Panc1 (cell line): ENCODE data around the gene RFX1. TPM values are rescaled to one million over a fixed set of nuclear protein-coding genes. Genes with fewer than 3 reads are reported as not detected.

Source experiments
- ATAC-seq: fragments of 200-7000 bp; cut with Tn5 transposase; 2 replicates; pipeline ENCODE4 v1.9.1; 2020; ENCODE audit warnings: mild to moderate bottlenecking, moderate library complexity
- BruUV-seq: library from RNA; stranded (reverse); fragments of 400-500 nt; replicated peaks from 2 replicates; lab custom pipeline; 2021; lab: Mats Ljungman, UMichigan
- CTCF ChIA-PET: fragments of 300-600 bp; sonication (Branson Sonifier 250); formaldehyde crosslinking; loops from one replicate; lab custom pipeline; 2022; ENCODE audit warnings: antibody characterized with exemption; lab: Charles Lee
- POLR2A ChIA-PET: fragments of 300-600 bp; sonication (Branson Sonifier 250); formaldehyde crosslinking; loops from one replicate; lab custom pipeline; 2022; ENCODE audit warnings: antibody characterized with exemption; lab: Charles Lee
- DNase-seq: peaks from one replicate; pipeline ENCODE4 v3.0.0-alpha.2; 2010; ENCODE audit warnings: low read depth, low spot score
- H3K27ac ChIP-seq: 2 replicates; pipeline ENCODE4 v1.5.1; 2011; ENCODE audit warnings: mild to moderate bottlenecking, low read length, inconsistent platforms
- H3K27me3 ChIP-seq: fragments of 200-500 bp; sonication (Bioruptor generic); 2 replicates; pipeline ENCODE4 v1.6.0; 2014; ENCODE audit warnings: low read length, inconsistent platforms; ENCODE audit not compliant: control insufficient read depth, insufficient read depth
- H3K36me3 ChIP-seq: fragments of 200-500 bp; sonication (Bioruptor generic); 2 replicates; pipeline ENCODE4 v1.5.1; 2014; ENCODE audit warnings: inconsistent platforms, mild to moderate bottlenecking, low read length, moderate library complexity; ENCODE audit not compliant: control insufficient read depth, insufficient read depth
- H3K4me1 ChIP-seq: 2 replicates; pipeline ENCODE4 v1.5.1; 2011; ENCODE audit warnings: inconsistent platforms, mild to moderate bottlenecking, low read length, moderate library complexity; ENCODE audit not compliant: control insufficient read depth, insufficient read depth
- H3K4me3 ChIP-seq, 2 experiments: 2 replicates each; pipeline ENCODE4 v1.5.1; 2011 to 2012; ENCODE audit warnings: low read depth in 2 of 2, low read length in 2 of 2, mild to moderate bottlenecking in 2 of 2, inconsistent platforms in 1 of 2, moderate library complexity in 1 of 2
- H3K9me3 ChIP-seq: fragments of 200-500 bp; sonication (Bioruptor generic); 2 replicates; pipeline ENCODE4 v1.5.1; 2014; ENCODE audit warnings: low read depth, mild to moderate bottlenecking, inconsistent platforms, low read length, moderate library complexity; ENCODE audit not compliant: control insufficient read depth, insufficient read depth
- CTCF ChIP-seq: fragments of 450-650 bp; IDR thresholded peaks from 2 replicates; pipeline ENCODE4 v1.5.1; 2017; ENCODE audit warnings: mild to moderate bottlenecking
- POLR2AphosphoS5 ChIP-seq: IDR thresholded peaks from 2 replicates; pipeline ENCODE4 v1.6.1; 2012; ENCODE audit warnings: mild to moderate bottlenecking, low read depth, low read length, moderate library complexity
- REST ChIP-seq, 2 experiments: IDR thresholded peaks; 2 replicates each; pipeline ENCODE4 v1.6.1; 2011 to 2012; ENCODE audit warnings: low read depth in 2 of 2, control low read depth in 1 of 2, low read length in 1 of 2, mild to moderate bottlenecking in 1 of 2, moderate library complexity in 1 of 2; ENCODE audit not compliant: insufficient read depth in 1 of 2
- SIN3A ChIP-seq: IDR thresholded peaks from 2 replicates; pipeline ENCODE4 v1.6.1; 2012; ENCODE audit warnings: low read depth, mild to moderate bottlenecking, low read length, moderate library complexity, borderline replicate concordance; ENCODE audit not compliant: insufficient read depth
- TCF7L2 ChIP-seq: IDR thresholded peaks from 2 replicates; pipeline ENCODE4 v1.6.1; 2011; ENCODE audit warnings: mild to moderate bottlenecking, low read depth, low read length, inconsistent platforms
- in situ Hi-C: cut with HindIII; loops from 2 replicates; pipeline ENCODE4 v1.10.0; 2016; ENCODE audit warnings: low sequenced_read_pairs, low pct_unique_long_range_greater_than_20kb
- intact Hi-C: fragments of 100-400 bp; cut with micrococcal nuclease; formaldehyde crosslinking; loops from one replicate; pipeline ENCODE4 v1.10.0; 2022; ENCODE audit not compliant: unreplicated experiment
- total RNA-seq: library from RNA; stranded (reverse); gene quantifications from one replicate; pipeline ENCODE4 v1.2.1, GENCODE V29; 2021; ENCODE audit not compliant: unreplicated experiment

The RFX1 gene
- total RNA-seq, 1 experiment from 2014 or later, result 15.2 TPM

- ChIA-PET CTCF (no interaction called here), POLR2A (interaction anchor here (0.7 kb wide), 1 partner anchor 851 kb away, joined by 5 read pairs; no protein-coding TSS in a partner anchor)
- H3K27me3 ChIP-seq, result no peaks in the 10 kb centered on the region
- H3K4me1 ChIP-seq, result peaks cover 12% of the 10 kb centered on the region
- H3K9me3 ChIP-seq, result no peaks in the 10 kb centered on the region
- H3K4me3 ChIP-seq, result peak overlapping the region; percentile 54 to 66
- peak overlapping the region; percentile 91 for H3K27ac ChIP-seq
- no peak for ATAC-seq
- BruUV-seq, result no TSS peak
- TF ChIP-seq REST (IDR thresholded peaks at IDR 0.05; ENCODE audit: insufficient read depth in 1 of 2, low read depth in 2 of 2, low read length in 1 of 2) (no peak), SIN3A (no peak), CTCF (no peak), TCF7L2 (no peak), POLR2AphosphoS5 (no peak)
- no peak for DNase-seq
- in situ Hi-C loops, result no loop called here
- intact Hi-C loops, result no loop called here
- H3K36me3 ChIP-seq, result no peaks in the 10 kb centered on the region; the same call in 1 of the 2 replicates
Observed at GRCh38 chr19:14004619-14005348, 1.3 kb downstream of the RFX1 start.

GRCh38 chr19:14003251-14004055, 2.7 kb downstream of the RFX1 start:
- ATAC-seq (no peak), DNase-seq (no peak)
- TF ChIP-seq SIN3A (no peak), REST (IDR thresholded peaks at IDR 0.05; ENCODE audit: insufficient read depth in 1 of 2, low read depth in 2 of 2, low read length in 1 of 2) (no peak), TCF7L2 (no peak), CTCF (no peak), POLR2AphosphoS5 (no peak)
- H3K36me3 ChIP-seq, result no peaks in the 10 kb centered on the region; the same call in 1 of the 2 replicates
- ChIA-PET POLR2A (interaction anchor here (0.6 kb wide), 2 partner anchors 120 to 123 kb away, joined by 5 to 25 read pairs; no protein-coding TSS in a partner anchor), CTCF (interaction anchor here (0.6 kb wide), 1 partner anchor 107 kb away, joined by 5 read pairs; no protein-coding TSS in a partner anchor)
- H3K27me3 ChIP-seq, result no peaks in the 10 kb centered on the region
- H3K4me3 ChIP-seq, result no peak overlapping the region
- intact Hi-C loops (no loop called here), in situ Hi-C loops (no loop called here)
- H3K27ac ChIP-seq, result peak overlapping the region; percentile 29; the same call in 1 of the 2 replicates
- H3K9me3 ChIP-seq, result no peaks in the 10 kb centered on the region; the same call in 1 of the 2 replicates
- BruUV-seq, result TSS peak; percentile 47
- peaks cover 12% of the 10 kb centered on the region for H3K4me1 ChIP-seq
